Stimulated activated CD4-positive, alpha-beta T cell treated with anti-CD3 and anti-CD28 coated beads, Interleukin-2, amount 100 ng/mL, for 4 hours (primary cell): ENCODE measurements around the gene MYMX.
A peak's percentile ranks its signal among the peaks of the same experiment; 100 is the strongest.
"Not testable (repeated sequence)": the region's sequence is repeated elsewhere in the genome, so short reads cannot be mapped to it uniquely, and the experiment has no call there.

Experiments
- DNase-seq: peaks from one replicate; pipeline ENCODE4 v3.0.0-alpha.2; 2020; ENCODE audit warnings: low read depth

The MYMX gene

GRCh38 chr6:44216677-44217331 is at the start of gene MYMX:
Gene MYMX, plus strand, starts transcription at chr6:44216926. Its CDS starts 546 bp downstream, at chr6:44217472.
- no peak for DNase-seq

GRCh38 chr6:44167567-44167966 is 49.2 kb upstream of the MYMX start:
- DNase-seq, result no peak

GRCh38 chr6:44169154-44169553 is 47.6 kb upstream of the MYMX start:
- no peak for DNase-seq

GRCh38 chr6:44169886-44170570 is 46.7 kb upstream of the MYMX start:
- DNase-seq, result no peak

DNA sequence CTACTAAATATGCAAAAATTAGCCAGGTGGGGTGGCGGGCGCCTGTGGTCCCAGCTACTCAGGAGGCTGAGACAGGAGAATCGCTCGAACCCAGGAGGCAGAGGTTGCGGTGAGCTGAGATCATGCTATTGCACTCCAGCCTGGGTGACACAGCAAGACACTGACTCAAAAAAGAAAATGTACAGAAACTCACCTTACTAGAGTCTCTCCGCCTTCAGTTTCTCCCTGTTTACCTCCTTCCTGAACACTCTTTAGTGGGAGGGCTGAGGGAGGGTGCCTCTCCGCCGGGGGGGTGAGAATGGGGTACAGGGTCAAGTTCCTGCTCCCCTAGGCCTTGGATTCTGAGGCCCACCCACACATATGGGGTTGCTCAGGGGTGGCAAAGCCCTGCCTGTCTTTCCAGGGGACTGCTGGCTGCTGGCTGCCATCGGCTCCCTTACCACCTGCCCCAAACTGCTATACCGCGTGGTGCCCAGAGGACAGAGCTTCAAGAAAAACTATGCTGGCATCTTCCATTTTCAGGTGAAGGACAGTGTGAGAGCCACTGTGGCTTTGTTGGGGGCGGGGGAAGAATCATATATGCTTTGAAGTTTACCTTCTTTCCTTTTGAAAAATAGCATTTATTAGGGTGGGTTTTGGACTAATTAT is 44.7 kb upstream of the MYMX start:
- DNase-seq, result no peak

GRCh38 chr6:44172731-44173500 is 43.8 kb upstream of the MYMX start:
- peak; percentile 68 for DNase-seq

DNA sequence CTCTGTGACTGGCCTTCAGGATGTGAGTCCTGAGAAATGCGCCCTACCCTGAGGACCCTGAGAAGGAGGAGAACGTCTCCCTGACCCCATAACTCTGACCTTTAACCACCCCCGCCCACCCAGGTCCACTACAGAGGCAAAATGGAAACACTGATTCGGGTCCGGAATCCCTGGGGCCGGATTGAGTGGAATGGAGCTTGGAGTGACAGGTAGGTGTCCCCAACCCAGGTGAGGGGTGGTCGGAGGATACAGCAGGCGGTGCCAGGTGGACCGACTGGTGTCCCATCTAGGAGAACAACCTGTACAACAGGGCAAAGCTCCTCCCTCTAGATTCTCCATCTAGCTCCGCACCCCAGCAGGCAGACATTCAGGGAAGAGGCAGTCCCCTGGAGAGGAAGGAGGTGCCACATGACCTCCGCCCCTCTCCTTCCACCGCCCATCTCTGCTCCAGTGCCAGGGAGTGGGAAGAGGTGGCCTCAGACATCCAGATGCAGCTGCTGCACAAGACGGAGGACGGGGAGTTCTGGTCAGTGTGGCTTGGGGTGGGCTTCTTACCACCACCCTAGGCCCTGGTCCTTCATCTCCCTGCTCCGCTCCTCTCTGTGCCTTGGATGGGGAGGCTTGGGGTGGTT is 40.5 kb upstream of the MYMX start:
- no peak for DNase-seq

DNA sequence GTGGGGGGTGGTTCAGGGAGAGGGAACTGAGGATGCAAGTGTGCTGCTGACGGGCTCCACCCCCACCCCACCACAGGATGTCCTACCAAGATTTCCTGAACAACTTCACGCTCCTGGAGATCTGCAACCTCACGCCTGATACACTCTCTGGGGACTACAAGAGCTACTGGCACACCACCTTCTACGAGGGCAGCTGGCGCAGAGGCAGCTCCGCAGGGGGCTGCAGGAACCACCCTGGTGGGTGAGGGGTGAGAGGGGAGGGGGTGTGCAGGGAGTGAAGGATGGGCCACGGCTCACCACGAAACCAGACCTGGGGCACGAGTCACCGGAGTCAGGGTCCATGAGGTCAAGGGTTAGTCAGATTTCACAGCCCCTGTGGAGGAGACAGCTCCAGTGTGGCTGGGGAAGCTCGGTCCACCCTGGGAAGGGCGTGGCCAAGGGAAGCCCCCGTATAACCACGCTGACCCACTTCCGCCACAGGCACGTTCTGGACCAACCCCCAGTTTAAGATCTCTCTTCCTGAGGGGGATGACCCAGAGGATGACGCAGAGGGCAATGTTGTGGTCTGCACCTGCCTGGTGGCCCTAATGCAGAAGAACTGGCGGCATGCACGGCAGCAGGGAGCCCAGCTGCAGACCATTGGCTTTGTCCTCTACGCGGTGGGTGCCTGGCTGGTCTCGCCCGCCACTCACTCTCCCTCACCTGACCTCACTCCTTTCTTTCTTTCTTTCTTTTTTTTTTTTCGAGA is 39.8 kb upstream of the MYMX start:
- no peak for DNase-seq

- no peak for DNase-seq
These were observed 38.9 kb upstream of the MYMX start for GRCh38 chr6:44177691-44178423.

- DNase-seq, result no peak
These were observed 38.2 kb upstream of the MYMX start for GRCh38 chr6:44178424-44179071.

DNA sequence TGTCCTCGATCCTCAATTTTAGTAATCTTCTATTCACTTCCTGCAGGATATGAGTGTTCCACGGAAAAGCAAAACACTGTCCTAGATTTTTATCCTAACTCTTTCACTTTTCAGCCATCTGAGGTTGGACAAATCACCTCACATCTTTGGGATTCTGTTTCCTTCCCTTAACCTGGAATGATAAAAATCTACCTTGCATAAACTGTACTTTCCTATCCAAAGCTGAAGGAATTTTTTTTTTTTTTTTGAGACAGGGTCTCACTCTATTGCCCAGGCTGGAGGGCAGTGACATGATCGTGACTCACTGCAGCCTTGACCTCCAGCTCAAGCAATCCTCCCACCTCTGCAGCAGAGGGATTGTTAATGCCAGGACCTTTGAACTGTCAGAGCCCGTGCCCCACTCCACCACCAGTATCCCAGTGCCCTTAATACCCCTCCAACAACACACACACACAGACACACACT is 37.6 kb upstream of the MYMX start:
- no peak for DNase-seq

DNA sequence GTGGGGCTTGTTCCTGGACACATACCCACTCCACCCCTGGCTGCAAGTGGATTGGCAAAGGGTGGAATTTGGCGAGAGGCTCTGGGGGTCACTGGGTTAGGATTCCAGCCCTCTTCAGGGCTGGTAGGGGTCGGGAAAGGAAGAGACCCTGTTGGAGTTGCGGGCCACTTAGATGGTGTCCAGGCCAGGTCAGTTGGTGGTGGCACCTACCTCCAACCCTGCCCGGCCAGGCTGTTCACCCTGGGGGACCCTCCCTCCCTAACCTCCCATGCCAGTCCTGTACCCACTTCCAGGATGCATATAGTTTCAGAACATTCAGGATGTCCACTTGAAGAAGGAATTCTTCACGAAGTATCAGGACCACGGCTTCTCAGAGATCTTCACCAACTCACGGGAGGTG is 37.1 kb upstream of the MYMX start:
- no peak for DNase-seq

DNA sequence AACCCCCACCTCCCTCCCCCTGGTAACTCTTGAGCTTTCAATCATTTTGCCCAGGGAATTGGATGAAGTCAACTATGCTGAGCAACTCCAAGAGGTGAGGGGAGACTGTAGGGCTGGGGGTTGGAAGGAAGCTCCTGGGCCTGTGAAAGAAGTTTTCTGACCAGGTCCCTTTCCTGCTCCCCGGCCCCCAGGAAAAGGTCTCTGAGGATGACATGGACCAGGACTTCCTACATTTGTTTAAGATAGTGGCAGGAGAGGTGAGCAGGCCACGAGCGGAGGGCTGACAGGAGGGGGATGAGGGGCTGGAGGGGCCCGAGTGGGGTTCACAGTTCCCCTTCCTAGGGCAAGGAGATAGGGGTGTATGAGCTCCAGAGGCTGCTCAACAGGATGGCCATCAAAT is 36.3 kb upstream of the MYMX start:
- no peak for DNase-seq

- DNase-seq, result no peak
These were observed 35.8 kb upstream of the MYMX start for GRCh38 chr6:44180886-44181285.

DNA sequence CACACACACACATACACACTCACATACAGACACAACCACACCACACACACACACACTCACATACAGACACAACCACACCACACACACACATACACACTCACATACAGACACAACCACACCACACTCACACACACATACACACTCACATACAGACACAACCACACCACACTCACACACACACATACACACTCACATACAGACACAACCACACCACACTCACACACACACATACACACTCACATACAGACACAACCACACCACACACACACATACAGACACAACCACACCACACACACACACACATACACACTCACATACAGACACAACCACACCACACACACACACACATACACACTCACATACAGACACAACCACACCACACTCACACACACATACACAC is 34.9 kb upstream of the MYMX start:
- DNase-seq, result not testable (repeated sequence)

DNA sequence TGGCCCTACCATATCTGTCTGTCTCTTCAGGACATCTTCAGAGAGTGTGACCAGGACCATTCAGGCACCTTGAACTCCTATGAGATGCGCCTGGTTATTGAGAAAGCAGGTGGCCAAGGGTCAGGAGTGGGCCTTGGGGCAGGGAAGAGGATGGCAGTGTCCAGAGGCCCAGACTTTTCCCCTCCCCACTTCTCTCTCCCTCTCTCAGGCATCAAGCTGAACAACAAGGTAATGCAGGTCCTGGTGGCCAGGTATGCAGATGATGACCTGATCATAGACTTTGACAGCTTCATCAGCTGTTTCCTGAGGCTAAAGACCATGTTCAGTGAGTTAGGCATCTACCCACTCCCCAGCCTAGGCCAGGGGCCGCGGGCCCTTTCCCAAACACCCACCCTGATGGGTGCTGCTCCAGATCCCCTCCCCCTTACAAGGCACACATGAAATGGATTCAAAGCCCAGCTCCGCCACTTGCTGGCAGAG is 33.8 kb upstream of the MYMX start:
- no peak for DNase-seq

DNA sequence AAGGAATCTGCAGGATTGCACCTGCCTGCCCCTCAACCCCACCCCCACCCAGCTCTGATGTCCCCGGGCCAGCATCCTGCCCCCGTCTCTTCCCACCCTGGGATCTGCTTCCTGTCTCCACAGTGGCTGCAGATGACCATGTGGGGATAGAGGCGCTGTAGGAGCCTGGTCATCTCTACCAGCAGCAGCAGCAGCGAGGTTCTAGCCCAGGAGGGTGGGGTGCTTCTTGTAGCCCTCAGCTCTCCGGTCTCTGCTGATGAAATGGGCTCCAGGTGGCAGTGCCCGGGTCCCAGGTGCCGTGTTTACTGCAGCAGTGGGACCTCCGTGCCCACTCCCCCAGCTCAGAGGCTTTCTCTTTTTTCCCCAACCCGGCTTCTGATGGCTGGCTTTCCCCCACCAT is 32.9 kb upstream of the MYMX start:
- DNase-seq, result no peak

- DNase-seq, result not testable (repeated sequence)
These were observed 31.4 kb upstream of the MYMX start for GRCh38 chr6:44185356-44185755.

DNA sequence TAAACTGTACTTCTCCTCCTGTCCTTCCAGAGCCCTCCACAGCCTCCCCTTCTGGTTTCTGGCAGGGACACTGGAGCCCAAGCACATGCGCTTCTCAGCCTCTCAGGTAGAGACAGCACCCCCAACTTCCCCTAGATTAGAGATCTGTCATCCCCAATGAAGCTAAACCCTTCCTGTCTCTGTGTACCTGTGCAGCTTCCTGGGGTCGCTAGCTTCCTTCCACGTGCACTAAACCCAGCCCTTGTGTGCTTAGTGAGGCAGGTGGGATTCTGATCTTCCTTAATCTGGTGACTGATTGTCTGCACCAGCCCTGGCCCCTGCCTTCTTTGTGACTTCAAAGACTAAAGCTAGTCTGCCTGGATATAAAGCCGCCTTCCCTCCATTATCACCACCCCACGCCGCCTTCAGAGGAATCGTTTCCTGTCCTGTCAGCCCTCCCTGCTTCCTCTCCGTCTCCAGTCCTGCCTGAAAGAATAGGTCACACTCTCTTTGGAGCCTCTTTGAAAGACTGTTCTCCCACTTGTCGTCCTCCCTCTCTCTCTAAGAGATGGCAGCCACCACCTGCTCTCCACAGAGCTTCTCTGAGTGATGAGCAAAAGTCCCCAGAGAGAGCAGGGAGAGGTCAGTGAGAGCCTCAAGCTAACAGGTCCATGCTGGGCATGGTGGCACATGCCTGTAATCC is 30.6 kb upstream of the MYMX start:
- DNase-seq, result no peak
